Gastrocnemius medialis (tissue), 4 donors: ENCODE data around the gene TSPAN1. TPM values are rescaled to one million over a fixed set of nuclear protein-coding genes. Genes with fewer than 3 reads are reported as not detected.

Experiments used
- ATAC-seq, 2 donors: fragments of 150-250 bp; one replicate each; pipeline ENCODE4 v1.9.1; 2016
- DNase-seq, 2 donors: peaks; one replicate each; pipeline ENCODE4 v3.0.0-alpha.2; 2019
- H3K27ac ChIP-seq, 4 donors: fragments of 200-600 bp; sonication (generic); 1 replicate in 1 of 4; 2 replicates in 3 of 4; pipeline ENCODE4 v1.5.1; 2016 to 2018; ENCODE audit warnings: mild to moderate bottlenecking in 2 of 4, moderate library complexity in 1 of 4
- H3K27me3 ChIP-seq, 3 donors: fragments of 200-600 bp; sonication (generic) in 2 of 3; 1 replicate in 1 of 3; 2 replicates in 2 of 3; pipeline versions ENCODE4 v1.5.1 to v1.6.0; 2016 to 2019; ENCODE audit warnings: mild to moderate bottlenecking in 1 of 3, moderate library complexity in 1 of 3
- H3K36me3 ChIP-seq, 2 donors: fragments of 200-600 bp; sonication (generic) in 1 of 2; one replicate each; pipeline ENCODE4 v1.5.1; 2017 to 2018
- H3K4me1 ChIP-seq, 2 donors: fragments of 200-600 bp; sonication (generic) in 1 of 2; one replicate each; pipeline ENCODE4 v1.5.1; 2016 to 2017; ENCODE audit warnings: mild to moderate bottlenecking in 2 of 2
- H3K4me3 ChIP-seq, 4 donors: fragments of 200-600 bp; sonication (generic) in 3 of 4; 1 replicate in 1 of 4; 2 replicates in 3 of 4; pipeline ENCODE4 v1.5.1; 2016 to 2019; ENCODE audit warnings: mild to moderate bottlenecking in 2 of 4
- H3K9me3 ChIP-seq, 3 donors: fragments of 200-600 bp; sonication (generic) in 2 of 3; 1 replicate in 1 of 3; 2 replicates in 2 of 3; pipeline ENCODE4 v1.5.1; 2016 to 2019
- POLR2A ChIP-seq, 2 donors: fragments of 450-650 bp; IDR thresholded peaks; one replicate each; pipeline ENCODE4 v1.6.1; 2017; ENCODE audit warnings: antibody characterized with exemption in 2 of 2, mild to moderate bottlenecking in 2 of 2, moderate library complexity in 2 of 2
- in situ Hi-C, 4 donors: fragments of 200-750 bp; cut with MboI; loops; one replicate each; pipeline versions ENCODE4 v1.15.0 to v1.8.0; 2017; ENCODE audit warnings: low sequenced_read_pairs in 4 of 4
- intact Hi-C: fragments of 100-400 bp; cut with DNase I; formaldehyde crosslinking; loops from one replicate; pipeline ENCODE4 v1.15.1; 2023; ENCODE audit warnings: low total_unique reads
- total RNA-seq, 4 donors: library from RNA; depleted of rRNA; stranded (reverse); fragments of >200 nt; gene quantifications; one replicate each; pipeline versions ENCODE4 v1.1.0 to v1.2.3, GENCODE V29; 2016
- TF ChIP-seq, protein P1 (sequence below), 5 experiments: fragments of 450-650 bp in 3 of 5; fragments of 200-600 bp in 2 of 5; sonication (generic) in 2 of 5; IDR thresholded peaks in 4 of 5; conservative IDR thresholded peaks in 1 of 5; 1 replicate in 4 of 5; 2 replicates in 1 of 5; pipeline ENCODE4 v1.5.1; 2016 to 2019; ENCODE audit warnings: antibody characterized with exemption in 5 of 5, mild to moderate bottlenecking in 3 of 5, moderate library complexity in 3 of 5

TSPAN1 gene
- total RNA-seq, 4 donors from 2014 or later: 0.88 to 10.7 (median 6.0) TPM

DNA sequence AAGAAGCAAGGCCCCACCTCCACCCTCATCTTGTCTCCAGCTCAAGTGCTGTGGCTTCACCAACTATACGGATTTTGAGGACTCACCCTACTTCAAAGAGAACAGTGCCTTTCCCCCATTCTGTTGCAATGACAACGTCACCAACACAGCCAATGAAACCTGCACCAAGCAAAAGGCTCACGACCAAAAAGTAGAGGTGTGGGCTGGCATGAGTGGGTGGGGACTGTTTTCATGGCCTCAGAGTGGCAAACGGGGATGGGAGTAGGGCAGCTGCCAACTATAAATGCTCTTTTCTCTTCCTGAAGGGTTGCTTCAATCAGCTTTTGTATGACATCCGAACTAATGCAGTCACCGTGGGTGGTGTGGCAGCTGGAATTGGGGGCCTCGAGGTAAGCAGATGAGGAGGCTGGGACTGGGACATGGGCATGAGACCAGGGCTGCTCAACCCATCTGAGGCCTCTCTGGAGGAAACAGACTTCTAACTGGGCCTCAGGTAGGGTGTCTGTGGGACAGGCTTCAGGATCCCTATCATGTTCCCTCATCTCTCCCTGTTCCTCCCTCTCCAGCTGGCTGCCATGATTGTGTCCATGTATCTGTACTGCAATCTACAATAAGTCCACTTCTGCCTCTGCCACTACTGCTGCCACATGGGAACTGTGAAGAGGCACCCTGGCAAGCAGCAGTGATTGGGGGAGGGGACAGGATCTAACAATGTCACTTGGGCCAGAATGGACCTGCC is 10.2 kb downstream of the TSPAN1 start:
- peaks cover 0 to 23% of the 10 kb centered on the region in 2 donors for H3K36me3 ChIP-seq
- ATAC-seq (no peak), DNase-seq (no peak)
- in situ Hi-C loops (loop anchor here in 3 of 4 donors (5.0 kb wide), 1 partner anchor 148 kb away; no protein-coding TSS in a partner anchor), intact Hi-C loops (loop anchor here (10.0 kb wide), 2 partner anchors 300 to 430 kb away; partner anchors contain the start of gene IPP)
- H3K9me3 ChIP-seq: no peaks in the 10 kb centered on the region
- no peak for TF ChIP-seq POLR2A (IDR thresholded peaks at IDR 0.05)
- TF ChIP-seq, protein P1, sequence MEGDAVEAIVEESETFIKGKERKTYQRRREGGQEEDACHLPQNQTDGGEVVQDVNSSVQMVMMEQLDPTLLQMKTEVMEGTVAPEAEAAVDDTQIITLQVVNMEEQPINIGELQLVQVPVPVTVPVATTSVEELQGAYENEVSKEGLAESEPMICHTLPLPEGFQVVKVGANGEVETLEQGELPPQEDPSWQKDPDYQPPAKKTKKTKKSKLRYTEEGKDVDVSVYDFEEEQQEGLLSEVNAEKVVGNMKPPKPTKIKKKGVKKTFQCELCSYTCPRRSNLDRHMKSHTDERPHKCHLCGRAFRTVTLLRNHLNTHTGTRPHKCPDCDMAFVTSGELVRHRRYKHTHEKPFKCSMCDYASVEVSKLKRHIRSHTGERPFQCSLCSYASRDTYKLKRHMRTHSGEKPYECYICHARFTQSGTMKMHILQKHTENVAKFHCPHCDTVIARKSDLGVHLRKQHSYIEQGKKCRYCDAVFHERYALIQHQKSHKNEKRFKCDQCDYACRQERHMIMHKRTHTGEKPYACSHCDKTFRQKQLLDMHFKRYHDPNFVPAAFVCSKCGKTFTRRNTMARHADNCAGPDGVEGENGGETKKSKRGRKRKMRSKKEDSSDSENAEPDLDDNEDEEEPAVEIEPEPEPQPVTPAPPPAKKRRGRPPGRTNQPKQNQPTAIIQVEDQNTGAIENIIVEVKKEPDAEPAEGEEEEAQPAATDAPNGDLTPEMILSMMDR (IDR thresholded peaks at IDR 0.05 in 4 of 5, conservative IDR thresholded peaks at IDR 0.05 in 1 of 5): no peak
- peaks cover 17 to 36% of the 10 kb centered on the region in 2 donors for H3K4me1 ChIP-seq
- H3K27ac ChIP-seq: peak overlapping the region; percentile 93 to 95 (median 94)
- no peak overlapping the region for H3K4me3 ChIP-seq
- H3K27me3 ChIP-seq: no peaks in the 10 kb centered on the region

DNA sequence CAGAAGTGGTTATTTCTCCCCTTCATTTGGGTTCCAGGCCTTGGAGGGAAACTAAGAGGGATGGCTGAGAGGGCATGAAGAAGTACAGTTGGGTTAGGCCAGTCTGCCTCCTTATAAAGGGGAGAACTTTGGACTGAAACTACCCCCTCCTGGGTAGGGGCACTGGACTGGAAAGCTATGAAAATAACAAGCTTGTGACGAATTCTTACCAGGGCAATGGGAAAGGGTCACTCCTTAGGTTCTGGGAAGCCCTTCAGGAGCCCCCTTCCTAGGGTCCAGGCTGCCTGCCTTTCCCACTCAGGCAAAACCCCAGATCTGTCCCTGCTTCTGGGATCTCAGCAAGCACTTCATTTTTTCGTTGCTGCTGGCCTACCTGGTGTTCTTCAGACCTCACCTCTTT is 11.2 kb downstream of the TSPAN1 start:
- no peak overlapping the region for H3K4me3 ChIP-seq
- H3K9me3 ChIP-seq: no peaks in the 10 kb centered on the region
- TF ChIP-seq POLR2A (IDR thresholded peaks at IDR 0.05): no peak
- TF ChIP-seq, protein P1 (IDR thresholded peaks at IDR 0.05 in 4 of 5, conservative IDR thresholded peaks at IDR 0.05 in 1 of 5): no peak
- H3K27ac ChIP-seq: peak overlapping the region in 2 of 4 donors; percentile 93
- peaks cover 0 to 33% of the 10 kb centered on the region in 2 donors for H3K36me3 ChIP-seq
- in situ Hi-C loops: no loop called here
- ATAC-seq (no peak), DNase-seq (no peak)
- peaks cover 17 to 36% of the 10 kb centered on the region in 2 donors for H3K4me1 ChIP-seq
- intact Hi-C loops: loop anchor here (10.0 kb wide), 2 partner anchors 301 to 431 kb away; partner anchors contain the start of gene IPP
- no peaks in the 10 kb centered on the region for H3K27me3 ChIP-seq

DNA sequence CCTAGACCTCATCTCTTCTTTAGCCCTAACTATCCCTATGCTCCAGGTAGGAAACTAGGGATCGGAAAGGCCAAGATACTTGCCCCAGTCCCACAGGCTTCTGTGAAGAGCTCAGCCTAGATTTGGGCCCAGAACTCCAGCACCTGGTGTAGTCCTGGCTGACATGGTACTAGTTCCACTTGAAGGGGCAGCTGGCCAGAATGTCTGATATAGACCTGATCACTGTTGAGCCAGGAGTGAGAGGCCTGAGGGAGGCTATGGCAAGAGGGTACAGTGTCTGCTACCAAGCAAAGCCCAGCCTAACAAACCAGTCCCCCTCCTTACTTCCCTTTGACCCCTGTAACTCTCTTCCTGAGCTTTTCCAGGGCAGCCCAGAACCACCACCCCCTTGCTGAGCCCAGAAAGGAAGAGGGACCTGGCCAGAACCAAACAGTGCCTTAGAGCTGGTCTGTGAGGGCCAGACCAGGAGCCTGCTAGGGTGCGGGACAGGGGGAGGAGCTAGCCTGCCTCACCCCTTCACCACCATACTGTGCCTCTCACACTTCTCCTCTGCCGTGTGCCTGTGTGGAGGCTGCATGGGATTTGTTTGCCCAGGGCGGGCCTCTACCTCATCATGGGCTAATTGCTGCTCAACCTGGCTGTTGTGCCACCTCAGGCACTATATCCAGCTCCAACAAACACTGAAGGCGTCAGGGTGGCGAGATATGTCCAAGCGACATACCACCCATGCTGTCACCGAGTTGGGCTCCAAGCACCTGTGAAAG is 12.4 kb downstream of the TSPAN1 start:
- DNase-seq (no peak), ATAC-seq (no peak)
- in situ Hi-C loops: no loop called here
- TF ChIP-seq, protein P1 (IDR thresholded peaks at IDR 0.05 in 4 of 5, conservative IDR thresholded peaks at IDR 0.05 in 1 of 5): no peak
- no peak for TF ChIP-seq POLR2A (IDR thresholded peaks at IDR 0.05)
- H3K4me3 ChIP-seq: no peak overlapping the region
- peak overlapping the region; percentile 34 to 65 (median 50) for H3K27ac ChIP-seq
- intact Hi-C loops: loop anchor here (10.0 kb wide), 2 partner anchors 302 to 432 kb away; partner anchors contain the start of gene IPP
- H3K9me3 ChIP-seq: no peaks in the 10 kb centered on the region
- H3K27me3 ChIP-seq: no peaks in the 10 kb centered on the region
- H3K4me1 ChIP-seq: peaks cover 16 to 36% of the 10 kb centered on the region in 2 donors
- H3K36me3 ChIP-seq: peaks cover 0 to 45% of the 10 kb centered on the region in 2 donors

- Histone ChIP-seq H3K4me3 (no peak overlapping the region), H3K4me1 (peaks cover 6 to 24% of the 10 kb centered on the region in 2 donors), H3K9me3 (no peaks in the 10 kb centered on the region), H3K27ac (peak overlapping the region in 3 of 4 donors; percentile 10 to 55 (median 37)), H3K27me3 (no peaks in the 10 kb centered on the region), H3K36me3 (peaks cover 0 to 57% of the 10 kb centered on the region in 2 donors)
- DNase-seq: no peak
- TF ChIP-seq, protein P1 (IDR thresholded peaks at IDR 0.05 in 4 of 5, conservative IDR thresholded peaks at IDR 0.05 in 1 of 5): no peak
- TF ChIP-seq POLR2A (IDR thresholded peaks at IDR 0.05): no peak
- in situ Hi-C loops (no loop called here), intact Hi-C loops (loop anchor here (10.0 kb wide), 2 partner anchors 304 to 434 kb away; partner anchors contain the start of gene IPP)
- ATAC-seq: no peak
Observed at GRCh38 chr1:46188295-46189030, 13.6 kb downstream of the TSPAN1 start.
